Brain microvascular endothelial cell (primary cell): Measurements from ENCODE around the gene ALDH1B1.

Experiments used
- DNase-seq: peaks from one replicate; pipeline ENCODE4 v3.0.0-alpha.2; 2020
- H3K27ac ChIP-seq: fragments of 250-450 bp; sonication (Bioruptor Pico); 2 replicates; pipeline ENCODE4 v1.5.1; 2020; ENCODE audit warnings: mild to moderate bottlenecking, moderate library complexity
- H3K27me3 ChIP-seq: fragments of 250-450 bp; sonication (Bioruptor Pico); replicated peaks from 2 replicates; pipeline ENCODE4 v1.5.1; 2020; ENCODE audit warnings: mild to moderate bottlenecking
- H3K36me3 ChIP-seq: fragments of 250-450 bp; sonication (Bioruptor Pico); replicated peaks from 2 replicates; pipeline ENCODE4 v1.5.1; 2020; ENCODE audit warnings: mild to moderate bottlenecking
- H3K4me3 ChIP-seq: 2 replicates; pipeline ENCODE4 v1.5.1; 2011; ENCODE audit warnings: low read depth, mild to moderate bottlenecking, control low read depth, low read length, moderate library complexity
- CTCF ChIP-seq: IDR thresholded peaks from 2 replicates; pipeline ENCODE4 v1.5.1; 2011; ENCODE audit warnings: low read depth, mild to moderate bottlenecking, moderate library complexity, low read length, control low read depth, inconsistent platforms; ENCODE audit errors: missing control alignments
- in situ Hi-C: cut with HindIII; loops from 2 replicates; pipeline ENCODE4 v1.10.0; 2017; ENCODE audit warnings: low sequenced_read_pairs, low pct_ligation_motif_present

Gene ALDH1B1

GRCh38 chr9:38432922-38433510, 40.5 kb downstream of the ALDH1B1 start:
- peak; percentile 58 for TF ChIP-seq CTCF
- in situ Hi-C loops: no loop called here
- H3K36me3 ChIP-seq: no peaks in the 10 kb centered on the region
- DNase-seq: no peak
- H3K27ac ChIP-seq: no peak overlapping the region
- no peak overlapping the region for H3K4me3 ChIP-seq
- no peaks in the 10 kb centered on the region for H3K27me3 ChIP-seq

GRCh38 chr9:38434365-38434764, 41.9 kb downstream of the ALDH1B1 start:
- in situ Hi-C loops: no loop called here
- no peak for TF ChIP-seq CTCF
- no peak for DNase-seq
- H3K4me3 ChIP-seq: no peak overlapping the region
- H3K27ac ChIP-seq: no peak overlapping the region
- H3K27me3 ChIP-seq: no peaks in the 10 kb centered on the region
- no peaks in the 10 kb centered on the region for H3K36me3 ChIP-seq

GRCh38 chr9:38434853-38435252, 42.4 kb downstream of the ALDH1B1 start:
- no peak for TF ChIP-seq CTCF
- in situ Hi-C loops: no loop called here
- no peaks in the 10 kb centered on the region for H3K36me3 ChIP-seq
- no peak overlapping the region for H3K4me3 ChIP-seq
- H3K27me3 ChIP-seq: no peaks in the 10 kb centered on the region
- H3K27ac ChIP-seq: no peak overlapping the region
- no peak for DNase-seq

- in situ Hi-C loops: no loop called here
- H3K27ac ChIP-seq: no peak overlapping the region
- DNase-seq: no peak
These were observed 43.0 kb downstream of the ALDH1B1 start for GRCh38 chr9:38435521-38435920.

GRCh38 chr9:38436708-38437107, 44.2 kb downstream of the ALDH1B1 start:
- H3K27ac ChIP-seq: no peak overlapping the region
- DNase-seq: no peak
- TF ChIP-seq CTCF: no peak
- H3K36me3 ChIP-seq: no peaks in the 10 kb centered on the region
- in situ Hi-C loops: no loop called here
- H3K4me3 ChIP-seq: no peak overlapping the region
- H3K27me3 ChIP-seq: no peaks in the 10 kb centered on the region

More at GRCh38 chr9:38435521-38435920, 43.0 kb downstream of the ALDH1B1 start:
- Histone ChIP-seq H3K36me3 (no peaks in the 10 kb centered on the region), H3K4me3 (no peak overlapping the region), H3K27me3 (no peaks in the 10 kb centered on the region)
- no peak for TF ChIP-seq CTCF

GRCh38 chr9:38437193-38437823, 44.8 kb downstream of the ALDH1B1 start:
- in situ Hi-C loops: no loop called here
- H3K4me3 ChIP-seq: no peak overlapping the region
- no peaks in the 10 kb centered on the region for H3K36me3 ChIP-seq
- DNase-seq: peak; percentile 32
- H3K27me3 ChIP-seq: no peaks in the 10 kb centered on the region
- no peak overlapping the region for H3K27ac ChIP-seq
- no peak for TF ChIP-seq CTCF
